IMR-90 (cell line): ENCODE results near the gene LAMB1.

Source experiments
- POLR2A ChIP-seq: IDR thresholded peaks from 2 replicates; pipeline ENCODE4 v1.6.1; 2012; ENCODE audit warnings: mild to moderate bottlenecking, low read depth, low read length
- RAD21 ChIP-seq: IDR thresholded peaks from 2 replicates; pipeline ENCODE4 v1.6.1; 2012; ENCODE audit warnings: low read length, improper control_type of control experiment
- RFX5 ChIP-seq: IDR thresholded peaks from 2 replicates; pipeline ENCODE4 v1.8.0; 2012; ENCODE audit warnings: low read depth, mild to moderate bottlenecking, low read length, moderate library complexity
- SMC3 ChIP-seq: fragments of 150-350 bp; IDR thresholded peaks from 2 replicates; pipeline ENCODE4 v1.6.1; 2016; ENCODE audit warnings: low read depth, mild to moderate bottlenecking, antibody characterized with exemption, low read length, moderate library complexity
- TF ChIP-seq, protein P1 (sequence below): conservative IDR thresholded peaks from 2 replicates; pipeline ENCODE4 v1.5.1; 2012; ENCODE audit warnings: mild to moderate bottlenecking, low read depth, low read length, improper control_type of control experiment

- no peak for TF ChIP-seq POLR2A
- no peak for TF ChIP-seq RAD21
- no peak for TF ChIP-seq SMC3
- TF ChIP-seq, protein P1, sequence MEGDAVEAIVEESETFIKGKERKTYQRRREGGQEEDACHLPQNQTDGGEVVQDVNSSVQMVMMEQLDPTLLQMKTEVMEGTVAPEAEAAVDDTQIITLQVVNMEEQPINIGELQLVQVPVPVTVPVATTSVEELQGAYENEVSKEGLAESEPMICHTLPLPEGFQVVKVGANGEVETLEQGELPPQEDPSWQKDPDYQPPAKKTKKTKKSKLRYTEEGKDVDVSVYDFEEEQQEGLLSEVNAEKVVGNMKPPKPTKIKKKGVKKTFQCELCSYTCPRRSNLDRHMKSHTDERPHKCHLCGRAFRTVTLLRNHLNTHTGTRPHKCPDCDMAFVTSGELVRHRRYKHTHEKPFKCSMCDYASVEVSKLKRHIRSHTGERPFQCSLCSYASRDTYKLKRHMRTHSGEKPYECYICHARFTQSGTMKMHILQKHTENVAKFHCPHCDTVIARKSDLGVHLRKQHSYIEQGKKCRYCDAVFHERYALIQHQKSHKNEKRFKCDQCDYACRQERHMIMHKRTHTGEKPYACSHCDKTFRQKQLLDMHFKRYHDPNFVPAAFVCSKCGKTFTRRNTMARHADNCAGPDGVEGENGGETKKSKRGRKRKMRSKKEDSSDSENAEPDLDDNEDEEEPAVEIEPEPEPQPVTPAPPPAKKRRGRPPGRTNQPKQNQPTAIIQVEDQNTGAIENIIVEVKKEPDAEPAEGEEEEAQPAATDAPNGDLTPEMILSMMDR, result no peak
- TF ChIP-seq RFX5, result no peak
Observed at GRCh38 chr7:107962817-107963216, 40.1 kb downstream of the LAMB1 start.
